B cell (primary cell): ENCODE measurements around the gene ANKS1B. TPM values are rescaled to one million over a fixed set of nuclear protein-coding genes. Genes with fewer than 3 reads are reported as not detected.

Experiments
- ATAC-seq: fragments of 200-7000 bp; cut with Tn5 transposase; one replicate; pipeline ENCODE4 v1.10.0; 2021; ENCODE audit warnings: low read depth, mild to moderate bottlenecking, moderate number of reproducible peaks, moderate library complexity
- CTCF ChIA-PET: fragments of 350-600 bp; sonication (Branson Sonifier 250); formaldehyde crosslinking; loops from one replicate; lab custom pipeline; 2021; ENCODE audit warnings: antibody characterized with exemption, inconsistent platforms; lab: Charles Lee
- POLR2A ChIA-PET: fragments of 350-600 bp; sonication (Branson Sonifier 250); formaldehyde crosslinking; loops from one replicate; lab custom pipeline; 2021; ENCODE audit warnings: antibody characterized with exemption; lab: Charles Lee
- DNase-seq: peaks from one replicate; pipeline ENCODE4 v3.0.0; 2013
- H2AFZ ChIP-seq: 2 replicates; pipeline ENCODE4 v1.6.1; 2012; ENCODE audit warnings: mild to moderate bottlenecking, low read depth, low read length; ENCODE audit not compliant: insufficient read depth, poor library complexity, severe bottlenecking
- H3K27ac ChIP-seq, 2 donors: 1 replicate in 1 of 2; 2 replicates in 1 of 2; pipeline ENCODE4 v1.5.1; 2012 to 2013; ENCODE audit warnings: low read length in 2 of 2, mild to moderate bottlenecking in 2 of 2, moderate library complexity in 1 of 2
- H3K27me3 ChIP-seq, 4 experiments: fragments of 200-600 bp in 1 of 4; sonication (generic) in 1 of 4; replicated peaks in 1 of 4; 1 replicate in 2 of 4; 2 replicates in 2 of 4; pipeline versions ENCODE4 v1.6.1 to v1.7.0; 2013 to 2016; ENCODE audit warnings: low read length in 3 of 4, mild to moderate bottlenecking in 2 of 4, mixed read lengths in 1 of 4, moderate library complexity in 1 of 4; ENCODE audit not compliant: insufficient read depth in 4 of 4, control insufficient read depth in 3 of 4; ENCODE audit errors: control extremely low read depth in 1 of 4
- H3K36me3 ChIP-seq, 2 experiments: replicated peaks in 1 of 2; 1 replicate in 1 of 2; 2 replicates in 1 of 2; pipeline versions ENCODE4 v1.6.1 to v1.7.1; 2013; ENCODE audit warnings: low read length in 1 of 2; ENCODE audit not compliant: insufficient read depth in 2 of 2, control insufficient read depth in 1 of 2; ENCODE audit errors: control extremely low read depth in 1 of 2, extremely low read depth in 1 of 2
- H3K4me1 ChIP-seq, 2 donors: fragments of 200-600 bp in 1 of 2; sonication (generic) in 1 of 2; 1 replicate in 1 of 2; 2 replicates in 1 of 2; pipeline versions ENCODE4 v1.5.1 to v1.6.1; 2013 to 2017; ENCODE audit warnings: low read length in 2 of 2; ENCODE audit not compliant: control insufficient read depth in 2 of 2, insufficient read depth in 2 of 2
- H3K4me2 ChIP-seq: replicated peaks from 2 replicates; pipeline ENCODE3; 2012; ENCODE audit warnings: mild to moderate bottlenecking, low read depth, low read length; ENCODE audit not compliant: poor library complexity, severe bottlenecking
- H3K4me3 ChIP-seq, 5 experiments: fragments of 200-600 bp in 1 of 5; sonication (generic) in 1 of 5; 1 replicate in 3 of 5; 2 replicates in 2 of 5; pipeline versions ENCODE4 v1.5.1 to v1.7.0; 2011 to 2016; ENCODE audit warnings: low read length in 4 of 5, mild to moderate bottlenecking in 4 of 5, low read depth in 2 of 5, control low read depth in 1 of 5, moderate library complexity in 1 of 5; ENCODE audit not compliant: insufficient read depth in 1 of 5; ENCODE audit errors: control extremely low read depth in 1 of 5, extremely low read depth in 1 of 5
- H3K79me2 ChIP-seq: fragments of 200-600 bp; sonication (generic); one replicate; pipeline ENCODE4 v1.6.0; 2016; ENCODE audit warnings: low read length; ENCODE audit not compliant: control insufficient read depth, insufficient read depth
- H3K9ac ChIP-seq: fragments of 200-600 bp; sonication (generic); 2 replicates; pipeline ENCODE4 v1.6.1; 2017; ENCODE audit warnings: mild to moderate bottlenecking, low read length, moderate library complexity
- H3K9me3 ChIP-seq, 3 donors: one replicate each; pipeline versions ENCODE4 v1.6.1 to v1.7.1; 2013; ENCODE audit warnings: low read length in 2 of 3; ENCODE audit not compliant: control insufficient read depth in 2 of 3, insufficient read depth in 1 of 3; ENCODE audit errors: control extremely low read depth in 1 of 3
- H4K20me1 ChIP-seq: 2 replicates; pipeline ENCODE4 v1.6.0; 2012; ENCODE audit warnings: mild to moderate bottlenecking, low read length; ENCODE audit not compliant: insufficient read depth, control insufficient read depth, poor library complexity, severe bottlenecking
- H3K27ac Mint-ChIP-seq: one replicate; pipeline ENCODE4 v1.8.0; 2021; ENCODE audit warnings: mixed read lengths
- H3K27me3 Mint-ChIP-seq: one replicate; pipeline ENCODE4 v1.8.0; 2021; ENCODE audit warnings: mixed read lengths
- H3K4me1 Mint-ChIP-seq: one replicate; pipeline ENCODE4 v1.8.0; 2021; ENCODE audit warnings: mixed read lengths
- H3K4me3 Mint-ChIP-seq: one replicate; pipeline ENCODE4 v1.8.0; 2021; ENCODE audit warnings: mixed read lengths
- H3K9me3 Mint-ChIP-seq: one replicate; pipeline ENCODE4 v1.8.0; 2022; ENCODE audit warnings: mixed read lengths; ENCODE audit not compliant: insufficient read depth
- CTCF ChIP-seq: fragments of 200-600 bp; IDR thresholded peaks from one replicate; pipeline ENCODE4 v1.8.0; 2022; ENCODE audit warnings: antibody characterized with exemption, mild to moderate bottlenecking
- EZH2 ChIP-seq: IDR thresholded peaks from 2 replicates; pipeline ENCODE4 v1.6.1; 2012; ENCODE audit warnings: borderline replicate concordance, low read depth, mild to moderate bottlenecking, moderate library complexity, low read length; ENCODE audit not compliant: insufficient read depth, poor library complexity, severe bottlenecking
- WGBS: methylation state at CpG from one replicate; pipeline ENCODE4 v1.1.5; 2013; ENCODE audit warnings: missing lambda C conversion rate; ENCODE audit not compliant: insufficient coverage; 5-methylcytosine and 5-hydroxymethylcytosine counted together
- intact Hi-C: fragments of 100-400 bp; cut with micrococcal nuclease; formaldehyde crosslinking; loops from one replicate; pipeline ENCODE4 v1.10.0; 2022
- polyA plus RNA-seq: library from polyadenylated mRNA; depleted of rRNA; stranded (reverse); fragments of >200 nt; gene quantifications from 2 replicates; pipeline ENCODE4 v1.2.3, GENCODE V29; 2012
- total RNA-seq, 2 donors: library from RNA; stranded (reverse); fragments of 120-200 nt in 1 of 2; gene quantifications; 1 replicate in 1 of 2; 2 replicates in 1 of 2; pipeline versions ENCODE4 v1.2.3 to v1.2.4, GENCODE V29; 2013 to 2022

ANKS1B gene
- total and polyA plus RNA-seq, 2 donors (not counting 1 experiment from before 2014, with no cell fraction given): not detected

GRCh38 chr12:99966429-99966828, 18.3 kb downstream of the ANKS1B start:
- Mint-ChIP-seq H3K27me3 (no peaks in the 10 kb centered on the region), H3K27ac (no peak overlapping the region), H3K4me3 (no peak overlapping the region), H3K4me1 (no peaks in the 10 kb centered on the region), H3K9me3 (peaks cover 1% of the 10 kb centered on the region)
- Histone ChIP-seq H3K27me3 (no peaks in the 10 kb centered on the region), H3K4me3 (no peak overlapping the region), H3K27ac (no peak overlapping the region), H3K9ac (no peak overlapping the region), H3K9me3 (no peaks in the 10 kb centered on the region), H4K20me1 (no peaks in the 10 kb centered on the region), H3K36me3 (no peaks in the 10 kb centered on the region), H3K4me1 (no peaks in the 10 kb centered on the region), H2AFZ (no peak overlapping the region), H3K79me2 (no peaks in the 10 kb centered on the region), H3K4me2 (no peak overlapping the region)
- ChIA-PET CTCF (no interaction called here), POLR2A (no interaction called here)
- intact Hi-C loops: no loop called here
- TF ChIP-seq EZH2 (no peak), CTCF (no peak)
- DNase-seq: no peak
- ATAC-seq: no peak
- WGBS: no CpG with 5 or more reads among the region's 2 CpGs

GRCh38 chr12:99960311-99960710, 24.4 kb downstream of the ANKS1B start:
- no peak overlapping the region for H3K4me2 ChIP-seq
- no peak overlapping the region for H3K27ac ChIP-seq
- H3K27me3 ChIP-seq: no peaks in the 10 kb centered on the region
- no peaks in the 10 kb centered on the region for H3K9me3 Mint-ChIP-seq
- intact Hi-C loops: no loop called here
- H3K9me3 ChIP-seq: no peaks in the 10 kb centered on the region
- no peaks in the 10 kb centered on the region for H4K20me1 ChIP-seq
- H3K4me1 ChIP-seq: no peaks in the 10 kb centered on the region
- H3K4me3 ChIP-seq: no peak overlapping the region
- CTCF ChIA-PET: no interaction called here
- WGBS: 0% methylated on average over 1 of the region's 3 CpGs
- no peak for DNase-seq
- H2AFZ ChIP-seq: no peak overlapping the region
- TF ChIP-seq CTCF (no peak), EZH2 (no peak)
- H3K36me3 ChIP-seq: no peaks in the 10 kb centered on the region
- ATAC-seq: no peak
- H3K27ac Mint-ChIP-seq: no peak overlapping the region
- H3K4me1 Mint-ChIP-seq: no peaks in the 10 kb centered on the region
- no peak overlapping the region for H3K9ac ChIP-seq
- H3K79me2 ChIP-seq: no peaks in the 10 kb centered on the region
- no peak overlapping the region for H3K4me3 Mint-ChIP-seq
- POLR2A ChIA-PET: no interaction called here
- no peaks in the 10 kb centered on the region for H3K27me3 Mint-ChIP-seq
